Endothelial cell of umbilical vein (primary cell): ENCODE results near the gene ARL3. TPM values are rescaled to one million over a fixed set of nuclear protein-coding genes. Genes with fewer than 3 reads are reported as not detected.

Experiments used
- BruUV-seq: library from RNA; stranded (reverse); fragments of 400-500 nt; replicated peaks from 2 replicates; lab custom pipeline; 2021; lab: Mats Ljungman, UMichigan
- CTCF ChIA-PET: fragments of 300-600, 350-600 bp; sonication (Branson Sonifier 250); formaldehyde crosslinking; loops from one replicate; lab custom pipeline; 2021; ENCODE audit warnings: antibody characterized with exemption, inconsistent platforms; lab: Charles Lee
- POLR2A ChIA-PET: fragments of 300-600, 350-600 bp; sonication (Branson Sonifier 250); formaldehyde crosslinking; loops from one replicate; lab custom pipeline; 2021; ENCODE audit warnings: antibody characterized with exemption, inconsistent platforms; lab: Charles Lee
- DNase-seq: peaks from one replicate; pipeline ENCODE4 v3.0.0-alpha.2; 2011; ENCODE audit warnings: low read depth, low spot score
- FAIRE-seq: peaks from 2 replicates; lab custom pipeline; 2011; peaks lifted over from hg19 to GRCh38; lab: Jason Lieb, UNC
- H2AFZ ChIP-seq: 2 replicates; pipeline ENCODE4 v1.6.0; 2012; ENCODE audit warnings: low read depth, low read length, control low read depth, inconsistent platforms
- H3K27ac ChIP-seq: 2 replicates; pipeline ENCODE4 v1.5.1; 2011; ENCODE audit warnings: low read depth, mild to moderate bottlenecking, control low read depth, low read length, moderate library complexity; ENCODE audit not compliant: insufficient read depth
- H3K27me3 ChIP-seq, 2 experiments: 2 replicates each; pipeline versions ENCODE4 v1.6.0 to v1.6.1; 2011; ENCODE audit warnings: low read length in 2 of 2, mixed read lengths in 1 of 2; ENCODE audit not compliant: control insufficient read depth in 2 of 2, insufficient read depth in 2 of 2
- H3K36me3 ChIP-seq, 2 experiments: 2 replicates in 1 of 2; 3 replicates in 1 of 2; pipeline ENCODE4 v1.5.1; 2011; ENCODE audit warnings: low read length in 2 of 2, mild to moderate bottlenecking in 1 of 2, moderate library complexity in 1 of 2; ENCODE audit not compliant: control insufficient read depth in 2 of 2, insufficient read depth in 2 of 2; ENCODE audit errors: extremely low read depth in 1 of 2
- H3K4me1 ChIP-seq: 3 replicates; pipeline ENCODE4 v1.5.1; 2011; ENCODE audit warnings: mild to moderate bottlenecking, low read length; ENCODE audit not compliant: control insufficient read depth, insufficient read depth; ENCODE audit errors: extremely low read depth
- H3K4me2 ChIP-seq: 2 replicates; pipeline ENCODE4 v1.6.1; 2011; ENCODE audit warnings: low read length, control low read depth, mixed read lengths; ENCODE audit not compliant: insufficient read depth
- H3K4me3 ChIP-seq, 3 experiments: fragments of 200-600 bp in 1 of 3; sonication (generic), shearing (Covaris generic) in 1 of 3; replicated peaks in 1 of 3; 2 replicates each; pipeline ENCODE4 v1.5.1; 2011 to 2016; ENCODE audit warnings: control low read depth in 3 of 3, low read length in 3 of 3, mild to moderate bottlenecking in 2 of 3, inconsistent platforms in 1 of 3, low read depth in 1 of 3, moderate library complexity in 1 of 3; ENCODE audit not compliant: insufficient read depth in 1 of 3
- H3K79me2 ChIP-seq: 2 replicates; pipeline ENCODE4 v1.6.0; 2012; ENCODE audit warnings: low read length, inconsistent platforms; ENCODE audit not compliant: control insufficient read depth, insufficient read depth
- H3K9ac ChIP-seq: replicated peaks from 2 replicates; pipeline ENCODE3; 2011; ENCODE audit warnings: low read length, control low read depth; ENCODE audit not compliant: insufficient read depth; ENCODE audit errors: extremely low read depth
- H3K9me1 ChIP-seq: replicated peaks from 3 replicates; pipeline ENCODE4 v1.6.0; 2011; ENCODE audit warnings: mild to moderate bottlenecking, low read length; ENCODE audit not compliant: control insufficient read depth, insufficient read depth; ENCODE audit errors: extremely low read depth
- H3K9me3 ChIP-seq: replicated peaks from 2 replicates; pipeline ENCODE4 v1.5.1; 2012; ENCODE audit warnings: low read length, inconsistent platforms; ENCODE audit not compliant: control insufficient read depth, insufficient read depth
- H4K20me1 ChIP-seq: replicated peaks from 2 replicates; pipeline ENCODE3; 2011; ENCODE audit warnings: mild to moderate bottlenecking, low read length; ENCODE audit not compliant: control insufficient read depth, insufficient read depth; ENCODE audit errors: extremely low read depth
- EZH2 ChIP-seq: IDR thresholded peaks from 2 replicates; pipeline ENCODE4 v1.6.1; 2012; ENCODE audit warnings: borderline replicate concordance, low read depth, mild to moderate bottlenecking, moderate library complexity, low read length, inconsistent platforms; ENCODE audit not compliant: severe bottlenecking
- FOS ChIP-seq: IDR thresholded peaks from 2 replicates; pipeline ENCODE4 v1.6.1; 2011; ENCODE audit warnings: mild to moderate bottlenecking, low read length, moderate library complexity, borderline replicate concordance; ENCODE audit not compliant: insufficient read depth
- GATA2 ChIP-seq: IDR thresholded peaks from 2 replicates; pipeline ENCODE4 v1.7.0; 2011; ENCODE audit warnings: low read depth, mild to moderate bottlenecking, moderate library complexity, mixed read lengths, low read length; ENCODE audit not compliant: insufficient read length, insufficient read depth
- JUN ChIP-seq: IDR thresholded peaks from 2 replicates; pipeline ENCODE4 v1.6.1; 2011; ENCODE audit warnings: borderline replicate concordance, low read depth; ENCODE audit not compliant: insufficient read length, insufficient read depth
- MYC ChIP-seq: IDR thresholded peaks from one replicate; pipeline ENCODE4 v1.6.1; 2011; ENCODE audit warnings: mild to moderate bottlenecking, low read depth, low read length
- POLR2A ChIP-seq: IDR thresholded peaks from 2 replicates; pipeline ENCODE4 v1.6.1; 2012; ENCODE audit warnings: low read depth, mild to moderate bottlenecking, control low read depth, low read length
- POLR2AphosphoS5 ChIP-seq: IDR thresholded peaks from 2 replicates; pipeline ENCODE4 v1.6.1; 2012; ENCODE audit warnings: low read depth, mild to moderate bottlenecking, control low read depth, low read length, moderate library complexity; ENCODE audit not compliant: insufficient read depth
- dilution Hi-C: fragments of 300-500 bp; cut with MboI; formaldehyde crosslinking; loops from one replicate; pipeline ENCODE4 v1.15.0; 2019; ENCODE audit warnings: low sequenced_read_pairs; ENCODE audit not compliant: extremely low pct_ligation_motif_present
- intact Hi-C: fragments of 100-400 bp; cut with micrococcal nuclease; formaldehyde crosslinking; loops from one replicate; pipeline ENCODE4 v1.10.0; 2022
- polyA plus RNA-seq, 4 experiments: library from polyadenylated mRNA; depleted of rRNA in 3 of 4; stranded (reverse) in 3 of 4; unstranded in 1 of 4; fragments of >200 nt; gene quantifications; 2 replicates each; pipeline versions ENCODE4 v1.2.1 to v1.2.3, GENCODE V29; 2011 to 2012; ENCODE audit warnings: missing spikeins in 1 of 4
- total RNA-seq: library from RNA; stranded (reverse); gene quantifications from 2 replicates; pipeline ENCODE4 v1.2.3, GENCODE V29; 2021
- TF ChIP-seq, protein P1 (sequence below): IDR thresholded peaks from 2 replicates; pipeline ENCODE4 v1.6.1; 2011; ENCODE audit not compliant: insufficient read depth, insufficient read length
- TF ChIP-seq, protein P2 (sequence below), 2 donors: IDR thresholded peaks; 1 replicate in 1 of 2; 2 replicates in 1 of 2; pipeline ENCODE4 v1.5.1; 2011; ENCODE audit warnings: low read length in 2 of 2, mild to moderate bottlenecking in 2 of 2, moderate library complexity in 2 of 2, control low read depth in 1 of 2, inconsistent platforms in 1 of 2, low read depth in 1 of 2; ENCODE audit not compliant: insufficient read depth in 1 of 2; ENCODE audit errors: extremely low read depth in 1 of 2

Gene ARL3
- total and polyA plus RNA-seq, 2 donors (not counting 3 experiments of a cell fraction or from before 2014, with no cell fraction given), result 6.6 to 11.0 TPM

- intact Hi-C loops (no loop called here), dilution Hi-C loops (no loop called here)
- no peaks in the 10 kb centered on the region for H3K79me2 ChIP-seq
- H2AFZ ChIP-seq, result no peak overlapping the region
- no peaks in the 10 kb centered on the region for H3K27me3 ChIP-seq
- no peaks in the 10 kb centered on the region for H3K9me1 ChIP-seq
- H3K9me3 ChIP-seq, result no peaks in the 10 kb centered on the region
- peaks cover 47% of the 10 kb centered on the region for H3K4me1 ChIP-seq
- TF ChIP-seq MYC, result no peak
- no peak for TF ChIP-seq EZH2
- H4K20me1 ChIP-seq, result no peaks in the 10 kb centered on the region
- FAIRE-seq (no peak), DNase-seq (no peak)
- POLR2A ChIA-PET, result interaction anchor here (1.5 kb wide), 1 partner anchor 124 kb away, joined by 4 read pairs; the partner anchor contains the start of gene ACTR1A
- H3K4me2 ChIP-seq, result no peak overlapping the region
- CTCF ChIA-PET, result interaction anchor here (1.4 to 4.8 kb wide), 4 partner anchors 9 to 29 kb away, joined by 4 to 56 read pairs (median 14); no protein-coding TSS in a partner anchor
- BruUV-seq, result no TSS peak
- no peak overlapping the region for H3K4me3 ChIP-seq
- no peak overlapping the region for H3K9ac ChIP-seq
- peaks cover 0 to 1% of the 10 kb centered on the region in 2 experiments for H3K36me3 ChIP-seq
- H3K27ac ChIP-seq, result no peak overlapping the region
Observed at GRCh38 chr10:102626026-102626685, 88.0 kb downstream of the ARL3 start.

GRCh38 chr10:102624751-102625645, 89.2 kb downstream of the ARL3 start:
- FAIRE-seq (peak; percentile 47), DNase-seq (no peak)
- no peak overlapping the region for H3K4me3 ChIP-seq
- TF ChIP-seq POLR2AphosphoS5, result no peak
- TF ChIP-seq POLR2A, result no peak
- TF ChIP-seq FOS, result no peak
- no peak for TF ChIP-seq MYC
- TF ChIP-seq GATA2, result no peak
- TF ChIP-seq JUN, result no peak
- TF ChIP-seq, protein P1, sequence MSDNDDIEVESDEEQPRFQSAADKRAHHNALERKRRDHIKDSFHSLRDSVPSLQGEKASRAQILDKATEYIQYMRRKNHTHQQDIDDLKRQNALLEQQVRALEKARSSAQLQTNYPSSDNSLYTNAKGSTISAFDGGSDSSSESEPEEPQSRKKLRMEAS, result no peak
- no peak for TF ChIP-seq EZH2
- TF ChIP-seq, protein P2, sequence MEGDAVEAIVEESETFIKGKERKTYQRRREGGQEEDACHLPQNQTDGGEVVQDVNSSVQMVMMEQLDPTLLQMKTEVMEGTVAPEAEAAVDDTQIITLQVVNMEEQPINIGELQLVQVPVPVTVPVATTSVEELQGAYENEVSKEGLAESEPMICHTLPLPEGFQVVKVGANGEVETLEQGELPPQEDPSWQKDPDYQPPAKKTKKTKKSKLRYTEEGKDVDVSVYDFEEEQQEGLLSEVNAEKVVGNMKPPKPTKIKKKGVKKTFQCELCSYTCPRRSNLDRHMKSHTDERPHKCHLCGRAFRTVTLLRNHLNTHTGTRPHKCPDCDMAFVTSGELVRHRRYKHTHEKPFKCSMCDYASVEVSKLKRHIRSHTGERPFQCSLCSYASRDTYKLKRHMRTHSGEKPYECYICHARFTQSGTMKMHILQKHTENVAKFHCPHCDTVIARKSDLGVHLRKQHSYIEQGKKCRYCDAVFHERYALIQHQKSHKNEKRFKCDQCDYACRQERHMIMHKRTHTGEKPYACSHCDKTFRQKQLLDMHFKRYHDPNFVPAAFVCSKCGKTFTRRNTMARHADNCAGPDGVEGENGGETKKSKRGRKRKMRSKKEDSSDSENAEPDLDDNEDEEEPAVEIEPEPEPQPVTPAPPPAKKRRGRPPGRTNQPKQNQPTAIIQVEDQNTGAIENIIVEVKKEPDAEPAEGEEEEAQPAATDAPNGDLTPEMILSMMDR (IDR thresholded peaks at IDR 0.05; ENCODE audit: extremely low read depth in 1 of 2, insufficient read depth in 1 of 2, low read depth in 1 of 2, low read length in 2 of 2), result no peak
- H3K27ac ChIP-seq, result no peak overlapping the region
- H3K4me2 ChIP-seq, result no peak overlapping the region
- no TSS peak for BruUV-seq
- H3K36me3 ChIP-seq, result no peaks in the 10 kb centered on the region
- dilution Hi-C loops (no loop called here), intact Hi-C loops (no loop called here)
- H3K9me1 ChIP-seq, result no peaks in the 10 kb centered on the region
- H3K79me2 ChIP-seq, result no peaks in the 10 kb centered on the region
- H4K20me1 ChIP-seq, result no peaks in the 10 kb centered on the region
- no peaks in the 10 kb centered on the region for H3K27me3 ChIP-seq
- peaks cover 52% of the 10 kb centered on the region for H3K4me1 ChIP-seq
- H2AFZ ChIP-seq, result no peak overlapping the region
- no peaks in the 10 kb centered on the region for H3K9me3 ChIP-seq
- H3K9ac ChIP-seq, result no peak overlapping the region
- ChIA-PET POLR2A (interaction anchor here (1.0 kb wide), 1 partner anchor 17 kb away, joined by 3 read pairs; no protein-coding TSS in a partner anchor), CTCF (interaction anchor here (1.8 to 3.8 kb wide), 2 partner anchors 11 to 28 kb away, joined by 5 to 24 read pairs; no protein-coding TSS in a partner anchor)
